NCI-H82 treated with DMSO at 0.1 percent for 48 hours (cell line): ENCODE results near the gene PEPD.

ENCODE experiments used
- DNase-seq: peaks from one replicate; lab custom pipeline; 2025; ENCODE audit not compliant: unreplicated experiment; lab: John Stamatoyannopoulos, UW

Gene PEPD

GRCh38 chr19:33426621-33427361 lies 94.8 kb downstream of the PEPD start:
- no peak for DNase-seq

GRCh38 chr19:33424181-33424580 lies 97.4 kb downstream of the PEPD start:
- no peak for DNase-seq

GRCh38 chr19:33422369-33423180 lies 99.0 kb downstream of the PEPD start:
- no peak for DNase-seq

- DNase-seq = no peak
Observed at GRCh38 chr19:33421368-33421767, 100.2 kb downstream of the PEPD start.

- DNase-seq = no peak
Observed at GRCh38 chr19:33420821-33421220, 100.8 kb downstream of the PEPD start.

- peak; percentile 5 for DNase-seq
Observed at GRCh38 chr19:33419788-33420130, 101.8 kb downstream of the PEPD start.

- DNase-seq = no peak
Observed at GRCh38 chr19:33418871-33419787, 102.5 kb downstream of the PEPD start.

- no peak for DNase-seq
Observed at GRCh38 chr19:33418461-33418860, 103.1 kb downstream of the PEPD start.

- no peak for DNase-seq
Observed at GRCh38 chr19:33417751-33418150, 103.8 kb downstream of the PEPD start.

- DNase-seq = peak; percentile 26
Observed at GRCh38 chr19:33416307-33417215, 105.0 kb downstream of the PEPD start.

GRCh38 chr19:33414667-33415605 lies 106.7 kb downstream of the PEPD start:
- DNase-seq = no peak

GRCh38 chr19:33413868-33414666 lies 107.5 kb downstream of the PEPD start:
- no peak for DNase-seq

GRCh38 chr19:33413426-33413725 lies 108.2 kb downstream of the PEPD start:
- no peak for DNase-seq

GRCh38 chr19:33412601-33413425 lies 108.8 kb downstream of the PEPD start:
- DNase-seq = no peak

GRCh38 chr19:33411621-33412180 lies 109.9 kb downstream of the PEPD start:
- no peak for DNase-seq

GRCh38 chr19:33410915-33411401 lies 110.6 kb downstream of the PEPD start:
- DNase-seq = no peak
